HS-27A (cell line): ENCODE measurements around the gene SNX9.
"Not testable (repeated sequence)": the region's sequence is repeated elsewhere in the genome, so short reads cannot be mapped to it uniquely, and the experiment has no call there.

Experiments
- DNase-seq: peaks from one replicate; pipeline ENCODE4 v3.0.0-alpha.2; 2012; ENCODE audit warnings: low read depth, missing footprints

Gene SNX9

GRCh38 chr6:157831424-157832249 lies 8.6 kb downstream of the SNX9 start:
- DNase-seq, result no peak

GRCh38 chr6:157832250-157832967 lies 9.4 kb downstream of the SNX9 start:
- DNase-seq, result no peak

GRCh38 chr6:157834549-157834948 lies 11.5 kb downstream of the SNX9 start:
- no peak for DNase-seq

- no peak for DNase-seq
Measured at GRCh38 chr6:157838718-157839430, 15.8 kb downstream of the SNX9 start.

GRCh38 chr6:157839606-157840005 lies 16.6 kb downstream of the SNX9 start:
- no peak for DNase-seq

- DNase-seq, result no peak
Measured at GRCh38 chr6:157840261-157840660, 17.2 kb downstream of the SNX9 start.

- DNase-seq, result no peak
Measured at GRCh38 chr6:157840776-157841175, 17.7 kb downstream of the SNX9 start.

- DNase-seq, result no peak
Measured at GRCh38 chr6:157841211-157841840, 18.3 kb downstream of the SNX9 start.

GRCh38 chr6:157842212-157842611 lies 19.2 kb downstream of the SNX9 start:
- DNase-seq, result no peak

GRCh38 chr6:157844196-157844595 lies 21.1 kb downstream of the SNX9 start:
- DNase-seq, result not testable (repeated sequence)

- no peak for DNase-seq
Measured at GRCh38 chr6:157845493-157846259, 22.6 kb downstream of the SNX9 start.

GRCh38 chr6:157847846-157848245 lies 24.8 kb downstream of the SNX9 start:
- DNase-seq, result no peak

GRCh38 chr6:157848693-157849092 lies 25.6 kb downstream of the SNX9 start:
- DNase-seq, result no peak

- DNase-seq, result no peak
Measured at GRCh38 chr6:157849288-157850017, 26.4 kb downstream of the SNX9 start.

GRCh38 chr6:157850030-157850429 lies 27.0 kb downstream of the SNX9 start:
- DNase-seq, result no peak

GRCh38 chr6:157853018-157853805 lies 30.2 kb downstream of the SNX9 start:
- no peak for DNase-seq

GRCh38 chr6:157853902-157854502 lies 31.0 kb downstream of the SNX9 start:
- DNase-seq, result no peak

- DNase-seq, result no peak
Measured at GRCh38 chr6:157855325-157855724, 32.3 kb downstream of the SNX9 start.

- DNase-seq, result not testable (repeated sequence)
Measured at GRCh38 chr6:157855804-157856203, 32.8 kb downstream of the SNX9 start.

GRCh38 chr6:157858664-157859063 lies 35.6 kb downstream of the SNX9 start:
- DNase-seq, result not testable (repeated sequence)
